Activated CD8-positive, alpha-beta memory T cell treated with anti-CD3 and anti-CD28 coated beads for 1 hour (primary cell): ENCODE results near the gene RTL5.
A peak's percentile ranks its signal among the peaks of the same experiment; 100 is the strongest.

Experiments used
- DNase-seq, 2 donors: peaks; one replicate each; pipeline ENCODE4 v3.0.0-alpha.2; 2020; ENCODE audit warnings: low read depth in 1 of 2; ENCODE audit errors: extremely low read depth in 1 of 2

RTL5 gene

DNA sequence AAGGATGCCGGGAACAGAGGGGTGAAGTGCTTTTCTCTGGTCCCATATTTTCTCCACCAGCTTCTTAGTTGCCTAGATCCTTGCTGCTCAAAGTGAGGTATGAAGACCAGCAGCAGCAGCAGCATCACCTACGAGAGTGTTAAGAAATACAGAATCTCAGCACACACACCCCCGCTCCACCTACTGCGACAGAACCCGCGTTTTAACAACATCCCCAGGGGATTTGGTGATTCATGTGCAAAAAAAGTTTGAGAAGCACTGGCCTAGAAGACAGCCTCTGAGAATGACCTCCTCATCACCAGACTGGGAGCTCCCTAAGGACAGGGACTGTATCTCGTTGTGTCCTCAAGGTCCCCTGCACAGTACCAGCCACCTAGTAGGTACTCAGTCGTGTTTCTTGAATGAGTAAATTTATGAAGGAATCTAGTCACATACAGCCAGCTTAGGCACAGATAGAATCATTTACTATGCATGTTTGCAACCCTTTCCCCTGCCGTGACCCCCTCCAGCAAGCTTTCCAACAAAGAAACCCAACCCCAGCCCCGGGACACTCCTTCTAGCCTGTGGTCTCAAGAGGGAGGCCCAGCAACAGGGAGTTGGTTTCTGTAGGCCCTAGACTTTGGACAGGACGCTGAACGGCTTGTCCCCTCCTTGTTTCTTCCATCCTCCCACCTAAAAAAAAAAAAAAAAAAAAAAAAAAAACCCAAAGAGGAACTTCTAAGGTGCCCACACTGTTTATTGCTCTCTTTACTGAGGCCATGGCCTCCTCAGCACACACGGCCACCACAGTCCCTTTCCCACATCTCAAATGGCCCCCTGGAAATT, 21.5 kb downstream of the RTL5 start:
- DNase-seq = no peak

DNA sequence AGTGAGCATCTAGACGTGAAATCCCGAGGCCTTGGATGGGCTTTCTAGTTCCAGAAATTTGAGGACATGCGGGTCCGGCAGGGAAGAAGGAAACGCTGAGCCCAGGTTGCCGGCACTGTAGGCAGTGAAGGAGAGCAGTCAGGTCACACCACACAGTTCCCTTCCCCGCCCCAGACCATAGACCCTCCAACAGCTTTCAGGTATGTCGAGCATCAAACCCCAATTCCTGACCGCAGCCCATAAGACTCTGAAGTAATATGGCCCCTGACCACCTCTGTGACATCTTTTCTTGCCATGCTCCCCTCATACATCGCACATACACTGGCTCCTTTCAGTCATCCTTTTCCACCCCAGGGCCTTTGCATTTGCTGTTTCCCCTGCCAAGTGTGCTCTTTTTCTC, 23.0 kb downstream of the RTL5 start:
- no peak for DNase-seq

DNA sequence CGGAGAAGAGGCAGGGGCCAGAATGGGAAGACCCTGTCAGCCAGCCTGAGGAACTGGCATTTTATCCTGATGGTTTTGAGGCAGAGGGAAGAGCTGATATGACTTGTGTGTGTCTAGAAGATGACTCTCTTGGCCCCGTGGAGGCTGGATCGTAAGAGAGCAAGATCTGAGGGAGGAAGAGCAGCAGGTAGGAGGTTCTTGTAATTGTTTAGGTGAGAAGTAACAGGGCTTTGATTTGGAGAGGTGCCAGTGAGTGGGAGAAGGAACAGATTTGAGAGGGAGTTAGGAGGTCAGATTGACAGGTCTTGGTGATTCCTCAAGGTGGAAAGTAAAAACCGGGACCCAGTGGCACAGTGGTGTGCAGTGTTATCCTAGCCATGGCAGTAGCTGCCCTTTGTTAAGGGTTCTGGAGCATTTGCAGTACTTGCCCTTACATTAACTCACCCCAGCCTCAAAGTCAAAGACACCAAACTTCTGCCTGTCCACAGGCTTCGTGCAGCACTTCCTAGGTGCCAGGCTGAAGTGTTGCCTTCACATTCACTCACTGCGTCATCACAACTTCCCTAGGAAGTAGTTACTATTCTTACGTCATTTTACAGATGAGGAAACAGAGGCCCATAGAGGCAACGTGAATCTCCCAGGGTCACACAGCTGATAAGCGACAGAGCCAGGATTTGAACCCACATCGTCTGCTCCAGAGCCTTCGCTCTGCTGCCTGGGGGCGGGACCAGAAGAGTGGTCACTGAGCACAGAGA, 23.7 kb downstream of the RTL5 start:
- no peak for DNase-seq

DNA sequence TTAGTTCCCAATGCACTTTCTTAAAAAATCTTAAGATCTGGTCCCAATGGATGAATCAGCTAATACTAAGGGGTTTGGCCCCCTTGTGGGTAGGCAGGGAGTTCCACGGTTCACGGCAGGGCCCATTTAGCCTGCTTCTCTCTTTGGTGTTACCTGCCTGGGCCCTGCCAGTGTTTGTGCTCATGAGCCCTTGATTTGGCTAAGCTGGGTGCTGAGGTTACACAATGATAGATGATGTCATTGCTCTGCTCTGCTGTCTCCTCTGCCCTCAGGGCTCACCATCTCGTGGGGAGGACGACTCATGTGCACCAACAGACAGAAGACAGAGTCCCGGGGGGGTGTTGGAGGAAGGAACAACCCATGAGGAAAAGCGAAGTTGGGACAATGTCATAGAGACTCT, 24.4 kb downstream of the RTL5 start:
- DNase-seq = no peak

DNA sequence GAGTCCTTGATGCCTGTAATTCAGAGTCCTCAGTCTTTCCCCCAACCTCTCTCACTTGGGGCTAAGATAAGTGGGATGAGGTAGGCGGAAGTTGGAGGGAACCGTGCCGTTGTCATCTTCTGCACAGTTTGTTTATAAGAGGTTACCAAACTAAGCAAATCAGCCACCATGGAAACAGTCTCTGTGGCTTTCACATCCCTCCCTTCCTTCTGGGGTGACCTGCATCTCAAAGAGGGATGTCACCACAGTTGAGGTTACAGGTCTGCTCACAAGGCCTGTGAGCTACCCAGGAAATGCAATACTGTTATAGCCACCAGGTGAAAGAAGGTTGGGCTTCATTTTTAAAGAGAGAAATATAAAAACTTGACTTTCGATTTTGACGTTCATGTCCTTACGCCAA, 26.3 kb downstream of the RTL5 start:
- peak in 1 of 2 donors; percentile 19 for DNase-seq

DNA sequence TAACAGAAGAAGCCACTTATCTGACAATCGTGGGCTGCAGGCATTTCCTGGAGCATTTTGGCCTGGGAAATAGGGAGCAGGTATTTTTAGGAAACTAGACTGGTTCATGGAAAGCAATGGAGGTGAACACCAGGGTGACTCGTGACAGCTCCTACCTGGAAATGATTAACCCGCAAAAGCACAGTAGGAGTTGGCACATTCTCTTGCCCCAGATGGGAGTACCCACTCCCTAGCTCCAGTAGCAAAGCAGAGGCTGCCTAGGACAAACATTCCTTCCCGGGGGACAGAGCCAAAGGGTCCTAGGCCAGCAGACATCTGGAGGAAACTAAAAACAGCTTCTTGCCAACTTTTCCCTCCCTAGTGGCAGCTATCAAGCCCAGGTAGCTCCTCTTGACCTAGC, 29.0 kb downstream of the RTL5 start:
- DNase-seq = no peak

DNA sequence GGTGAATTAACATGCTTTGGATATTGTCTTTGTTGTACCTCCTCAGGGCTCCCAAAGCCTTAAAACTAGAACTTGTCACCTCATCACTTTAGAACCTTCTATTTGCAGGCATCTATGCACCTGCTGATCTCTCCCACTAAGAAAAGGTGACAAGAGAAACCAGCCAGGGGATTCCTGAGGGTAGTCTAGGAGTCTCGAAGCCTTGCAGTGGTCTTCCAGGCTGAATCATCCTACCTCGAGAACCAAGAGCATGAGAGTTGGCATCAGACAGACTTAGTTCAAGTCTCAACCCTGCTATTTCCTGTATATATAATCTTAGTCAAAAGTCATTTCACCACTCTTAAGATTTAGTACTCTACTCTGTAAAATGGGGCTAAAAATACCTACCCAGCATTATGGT, 29.6 kb downstream of the RTL5 start:
- no peak for DNase-seq

DNA sequence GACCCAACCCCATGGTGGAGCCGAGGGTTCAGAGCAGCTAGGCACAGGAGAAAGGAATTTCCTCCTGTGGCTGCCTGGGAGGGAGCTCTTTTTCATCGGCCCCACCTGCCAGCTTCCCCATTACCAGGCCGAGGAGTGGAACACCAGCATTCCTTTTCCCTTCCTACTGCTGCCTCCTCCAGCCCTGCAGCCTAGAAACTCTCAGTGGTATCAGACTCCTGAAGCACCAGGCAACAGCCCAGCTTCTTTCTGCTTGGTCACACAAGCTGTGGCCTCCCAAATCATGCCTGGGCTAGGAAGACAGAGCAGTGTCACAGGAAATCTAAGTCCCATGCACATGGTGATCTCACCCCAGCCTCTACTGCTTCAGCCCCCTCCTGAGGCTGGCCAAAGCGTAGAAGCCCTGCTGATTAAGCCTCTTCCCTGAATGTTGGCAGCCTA, 30.1 kb downstream of the RTL5 start:
- no peak for DNase-seq

DNA sequence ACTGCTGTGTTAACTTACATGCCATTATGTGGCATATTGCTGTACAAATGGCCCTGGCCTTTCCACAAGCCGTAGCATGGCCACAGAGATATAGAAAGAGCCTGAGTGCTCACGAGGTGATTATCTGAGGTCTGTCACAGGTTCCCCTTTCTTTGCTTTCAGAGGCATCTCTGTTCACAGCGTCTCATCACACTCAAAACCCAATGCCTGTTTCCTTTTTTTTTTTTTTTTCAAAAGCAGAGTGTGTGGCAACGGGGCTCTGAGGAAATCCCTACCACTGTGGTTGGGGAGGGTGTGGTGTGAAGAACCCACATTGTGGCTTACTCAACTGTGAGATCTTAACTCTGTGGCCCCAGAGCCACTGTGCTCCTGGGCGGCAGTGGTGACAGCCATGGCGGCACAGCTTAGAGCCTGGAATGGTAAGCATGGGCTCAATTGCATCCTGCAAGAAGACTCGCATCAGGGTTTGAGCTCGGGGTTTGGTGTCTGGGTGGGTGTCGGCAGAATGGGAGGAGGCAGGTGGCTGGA, 30.8 kb downstream of the RTL5 start:
- DNase-seq = peak; percentile 39 to 42

DNA sequence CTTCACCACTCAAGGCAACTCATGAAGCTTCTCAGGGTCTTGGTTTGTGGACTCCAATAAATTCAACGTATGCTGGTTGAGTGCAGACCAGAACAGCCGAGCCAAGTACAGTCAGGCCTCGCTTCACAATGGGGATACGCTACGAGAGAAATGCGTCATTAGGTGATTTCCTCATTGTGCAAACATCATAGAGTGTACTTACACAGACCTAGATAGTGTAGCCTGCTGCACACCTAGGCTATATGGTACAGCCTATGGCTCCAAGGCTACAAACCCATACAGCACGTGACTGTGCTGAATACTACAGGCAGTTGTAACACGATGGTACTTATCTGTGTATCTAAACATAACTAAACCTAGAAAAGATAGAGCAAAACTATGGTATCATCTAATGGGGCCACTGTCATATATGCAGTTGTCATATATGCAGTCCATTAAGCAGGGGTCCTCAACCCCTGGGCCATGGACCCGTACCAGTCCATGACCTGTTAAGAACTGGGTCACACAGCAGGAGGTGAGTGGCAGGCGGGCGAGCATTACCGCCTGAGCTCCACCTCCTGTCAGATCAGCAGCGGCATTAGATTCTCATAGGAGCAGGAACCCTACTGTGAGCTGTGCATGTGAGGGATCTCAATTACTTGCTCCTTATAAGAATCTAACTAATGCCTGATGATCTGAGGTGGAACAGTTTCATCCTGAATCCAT, 31.5 kb downstream of the RTL5 start:
- DNase-seq = no peak

DNA sequence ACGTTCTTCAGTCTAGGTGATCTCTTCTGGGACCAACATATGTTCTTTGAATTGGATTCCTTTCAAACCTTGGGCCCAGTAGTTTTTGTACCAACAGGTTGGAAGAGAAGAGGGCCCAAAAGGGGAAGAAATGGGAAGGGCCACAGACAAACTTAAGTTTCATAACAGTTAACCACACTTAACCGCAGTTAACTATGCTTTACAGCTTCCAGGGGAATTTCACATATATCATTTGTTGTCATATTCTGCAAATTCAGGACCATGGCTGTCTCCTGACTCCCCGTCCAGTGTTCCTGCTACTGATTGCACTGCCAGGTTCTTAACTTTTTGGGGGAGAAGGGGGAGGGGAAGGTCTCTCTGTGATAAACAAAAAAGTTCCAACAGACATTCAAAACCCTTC, 34.6 kb downstream of the RTL5 start:
- DNase-seq = no peak

DNA sequence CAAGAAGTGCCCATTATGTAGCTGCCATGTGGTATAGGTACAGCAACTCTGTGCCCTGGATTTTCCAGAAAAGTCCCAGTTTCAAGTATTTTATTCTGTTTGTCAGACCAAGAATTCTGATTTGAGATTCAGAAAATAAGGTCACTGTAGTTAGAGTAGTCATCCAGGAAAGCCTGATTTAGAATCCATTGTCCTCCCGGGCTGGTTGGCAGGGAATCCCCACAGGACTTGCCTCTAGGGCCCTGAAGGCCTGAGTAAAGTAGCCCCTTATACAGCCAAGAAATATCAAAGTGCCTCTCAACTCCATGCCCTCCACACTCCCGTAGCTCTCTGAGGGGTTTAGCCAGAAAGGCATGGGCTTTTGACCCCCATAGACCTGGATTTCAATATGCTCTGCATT, 36.3 kb downstream of the RTL5 start:
- DNase-seq = no peak

DNA sequence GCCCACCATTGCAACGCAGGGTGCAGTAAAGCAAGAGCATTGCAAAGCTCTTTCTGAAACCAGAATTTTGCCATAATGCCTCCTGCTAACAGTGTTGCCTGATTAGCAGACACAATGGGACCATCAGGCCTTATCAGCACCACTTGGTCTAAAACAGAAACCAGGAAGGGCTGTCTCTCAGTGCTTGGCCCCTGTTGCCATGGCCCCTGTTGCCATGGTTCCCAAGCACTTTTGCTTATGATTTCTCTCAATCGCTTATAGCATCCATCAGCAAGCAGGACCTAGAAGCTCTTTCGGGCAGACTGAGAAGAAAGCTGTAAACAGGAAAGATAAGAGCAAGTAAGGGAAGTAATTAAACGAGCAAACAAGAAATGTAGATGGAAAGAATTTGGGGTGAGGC, 36.8 kb downstream of the RTL5 start:
- peak; percentile 15 to 37 for DNase-seq

DNA sequence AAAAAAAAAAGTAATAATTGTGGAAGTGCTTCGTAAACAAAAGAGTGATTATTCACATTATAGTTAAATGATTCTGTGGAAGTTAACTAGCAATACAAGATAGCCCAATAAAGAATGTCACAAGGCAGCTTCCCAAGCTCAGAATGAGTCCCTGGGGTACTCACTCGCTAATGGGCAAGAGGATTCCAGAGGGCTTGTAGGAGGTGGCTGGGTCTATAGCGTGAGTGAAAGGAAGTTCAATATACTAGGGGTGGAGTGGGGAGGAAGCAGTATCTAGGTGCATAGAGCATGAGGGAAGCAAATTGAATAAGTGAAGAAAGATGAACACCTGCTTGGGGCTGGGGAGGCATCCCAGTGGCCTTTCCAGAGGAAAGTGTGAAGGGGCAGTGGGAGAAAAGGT, 42.5 kb downstream of the RTL5 start:
- no peak for DNase-seq

DNA sequence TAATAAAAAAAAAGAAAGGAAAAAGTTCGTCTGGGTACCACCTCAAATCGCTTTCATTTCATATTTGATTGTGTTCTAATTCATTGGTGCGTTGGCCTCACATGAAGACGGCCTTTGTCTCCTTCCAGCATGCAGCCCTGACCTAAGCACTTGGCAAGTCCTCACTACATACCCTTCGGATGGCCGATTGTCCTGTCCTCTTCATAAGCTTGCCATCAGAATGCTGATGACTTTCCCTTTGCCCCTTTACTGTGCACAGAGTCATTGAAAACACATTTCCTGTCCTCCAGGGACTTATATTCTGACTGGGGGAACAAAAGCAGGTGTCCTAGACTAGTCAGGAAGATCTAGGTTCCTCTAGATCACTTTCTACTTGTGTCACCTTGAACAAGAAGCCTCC, 43.0 kb downstream of the RTL5 start:
- DNase-seq = no peak

DNA sequence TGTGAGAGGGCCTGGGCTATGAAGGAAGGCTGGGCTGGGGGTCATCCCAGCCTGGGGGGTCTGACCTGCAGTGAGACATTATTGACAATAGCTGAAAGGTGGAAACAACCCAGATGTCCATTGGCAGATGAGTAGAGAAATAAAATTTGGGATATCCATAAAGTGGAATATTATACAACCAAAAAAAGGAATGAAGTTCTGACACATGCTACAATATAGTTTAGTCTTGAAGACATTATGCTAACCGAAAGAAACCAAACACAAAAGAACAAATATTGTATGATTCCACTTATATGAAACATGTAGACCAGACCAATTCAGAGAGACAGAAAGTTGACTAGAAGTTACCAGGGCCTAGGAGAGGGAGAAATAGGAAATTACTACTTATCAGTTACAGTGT, 44.7 kb downstream of the RTL5 start:
- DNase-seq = no peak

DNA sequence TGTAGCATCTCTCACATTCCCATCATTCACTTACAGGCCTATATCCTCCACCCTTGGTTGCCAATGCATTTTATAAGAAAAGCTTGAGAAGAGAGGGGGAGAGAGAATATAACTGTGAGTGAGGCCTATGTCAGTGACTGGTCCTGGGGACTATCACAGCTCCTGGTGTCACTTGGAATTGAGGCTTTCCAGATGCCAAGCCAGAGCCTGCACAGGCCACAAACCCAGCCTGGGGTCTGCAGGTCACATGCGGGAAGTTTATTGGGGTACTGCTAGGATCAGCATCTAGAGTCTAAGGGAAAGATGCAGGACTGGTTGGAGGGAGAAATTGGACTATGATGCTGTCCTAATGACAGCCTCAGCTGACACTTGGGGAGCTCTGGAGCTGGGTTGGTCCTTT, 47.6 kb downstream of the RTL5 start:
- DNase-seq = no peak

DNA sequence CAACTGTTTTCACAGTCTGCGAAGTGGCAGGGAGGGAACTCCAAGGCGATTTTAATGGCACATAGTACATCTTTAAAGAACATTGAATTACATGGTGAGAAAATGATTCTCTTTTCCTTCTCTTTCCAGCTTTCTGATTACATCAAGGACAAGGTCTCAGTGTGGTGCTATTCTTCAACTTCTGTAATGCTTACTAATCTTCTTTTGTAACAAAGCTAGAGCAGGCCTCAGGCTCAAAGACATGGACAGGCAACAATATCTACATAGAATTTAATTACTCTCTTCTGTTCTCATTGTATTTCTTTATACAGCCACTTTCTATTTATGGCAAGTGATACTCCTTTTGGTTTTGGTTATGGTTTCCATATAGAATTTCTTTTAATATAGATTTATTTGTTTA, 48.4 kb downstream of the RTL5 start:
- DNase-seq = no peak

DNA sequence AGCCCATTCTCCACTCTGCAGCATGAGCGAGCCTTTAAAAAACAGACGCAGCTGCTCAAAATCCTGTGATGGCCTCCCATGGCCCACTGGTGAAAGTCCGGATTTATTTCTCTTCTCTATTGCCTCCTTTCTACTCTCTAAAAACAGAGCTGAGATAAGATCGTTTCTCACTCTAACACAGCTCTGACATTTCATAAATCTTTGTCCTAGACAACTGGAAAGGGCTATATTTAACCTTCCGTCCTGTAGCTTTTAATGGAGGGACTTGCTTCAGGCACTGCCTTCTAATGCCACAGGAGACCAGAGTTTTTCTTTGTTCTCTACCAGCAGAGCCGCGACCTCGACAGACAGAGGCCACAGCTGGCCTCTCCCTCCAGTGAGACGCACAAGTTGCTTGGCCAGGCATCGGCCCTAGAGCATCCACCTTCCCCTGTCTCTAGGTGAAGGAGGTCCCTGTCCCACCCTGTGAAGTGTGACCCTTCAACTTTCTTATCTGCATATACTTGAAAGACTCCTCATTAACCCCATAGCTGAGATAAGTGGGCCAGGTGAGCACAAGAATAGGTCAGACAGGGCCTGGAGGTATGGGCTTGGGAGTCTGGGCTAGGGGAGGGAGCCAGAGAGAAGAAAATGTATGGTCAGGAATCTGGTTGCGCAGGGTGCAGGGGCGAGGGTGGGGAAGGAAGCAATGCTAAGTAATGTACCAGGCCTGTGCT, 50.0 kb downstream of the RTL5 start:
- no peak for DNase-seq

DNA sequence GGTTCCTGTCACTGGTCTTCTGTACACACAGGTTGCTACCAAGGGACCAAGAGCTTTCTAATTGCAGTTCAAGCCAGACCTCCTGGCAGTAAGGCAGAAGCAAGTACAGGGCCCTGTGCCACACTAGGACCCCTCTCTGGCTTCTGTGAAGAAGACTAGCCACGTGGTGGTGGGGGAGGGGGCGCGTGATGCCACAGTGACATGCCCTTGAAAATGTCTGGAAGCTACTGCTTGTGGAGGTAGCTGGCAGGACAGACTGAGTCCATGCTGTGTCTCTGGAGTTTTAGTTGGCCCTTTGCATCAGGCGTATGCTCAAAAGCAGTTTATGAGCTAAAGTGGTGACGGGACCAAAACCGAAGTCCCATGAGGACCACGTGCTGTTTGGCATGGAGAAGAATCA, 50.9 kb downstream of the RTL5 start:
- no peak for DNase-seq

DNA sequence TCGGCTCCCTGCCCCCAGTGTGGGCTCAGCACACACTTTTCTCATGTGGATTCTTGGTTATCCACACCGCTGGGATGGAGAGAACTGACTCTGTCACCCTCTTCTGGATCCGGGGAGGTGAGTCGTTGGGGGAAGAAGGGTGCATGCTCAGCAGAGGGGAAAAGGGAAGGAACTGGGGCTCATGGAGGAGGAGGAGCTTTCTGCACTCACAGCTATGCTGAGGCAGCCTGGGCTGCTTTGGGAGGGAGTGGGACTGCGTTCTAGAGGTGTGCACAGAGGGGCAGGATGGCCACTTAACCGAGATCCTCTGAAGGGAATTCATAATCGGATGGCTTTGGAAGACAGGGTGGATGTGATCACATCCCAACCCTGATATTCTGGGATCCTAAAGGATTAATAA, 51.6 kb downstream of the RTL5 start:
- DNase-seq = no peak
